Endothelial cell (in vitro differentiated cells): ENCODE results near the gene SYT6. TPM values are rescaled to one million over a fixed set of nuclear protein-coding genes. Genes with fewer than 3 reads are reported as not detected.

ENCODE experiments used
- DNase-seq: peaks from one replicate; pipeline ENCODE4 v3.0.0; 2021; ENCODE audit warnings: low spot score
- H3K27ac Mint-ChIP-seq: one replicate; pipeline ENCODE4 v1.8.0; 2021; ENCODE audit warnings: mixed read lengths, inconsistent platforms; ENCODE audit not compliant: unreplicated experiment
- H3K27me3 Mint-ChIP-seq: one replicate; pipeline ENCODE4 v1.8.0; 2021; ENCODE audit warnings: mild to moderate bottlenecking, moderate library complexity, mixed read lengths, inconsistent platforms; ENCODE audit not compliant: unreplicated experiment
- H3K36me3 Mint-ChIP-seq: one replicate; pipeline ENCODE4 v1.8.0; 2021; ENCODE audit warnings: mild to moderate bottlenecking, low read depth, mixed read lengths, inconsistent platforms; ENCODE audit not compliant: unreplicated experiment
- H3K4me1 Mint-ChIP-seq: one replicate; pipeline ENCODE4 v1.8.0; 2021; ENCODE audit warnings: mild to moderate bottlenecking, mixed read lengths, inconsistent platforms; ENCODE audit not compliant: unreplicated experiment
- H3K4me3 Mint-ChIP-seq: one replicate; pipeline ENCODE4 v1.8.0; 2021; ENCODE audit warnings: mild to moderate bottlenecking, mixed read lengths, inconsistent platforms; ENCODE audit not compliant: unreplicated experiment
- H3K9me3 Mint-ChIP-seq: one replicate; pipeline ENCODE4 v1.8.0; 2021; ENCODE audit warnings: mixed read lengths, inconsistent platforms; ENCODE audit not compliant: unreplicated experiment
- total RNA-seq: library from RNA; stranded (reverse); fragmentation: NEBNext Ultra II Directional; extraction: Animal tissue kit (Norgen Biotek cat#: 25700); gene quantifications from one replicate; pipeline ENCODE4 v1.2.1, GENCODE V29; 2021; ENCODE audit not compliant: unreplicated experiment
- TF ChIP-seq, protein P1 (sequence below): fragments of 200-600 bp; sonication (generic); IDR thresholded peaks from one replicate; pipeline ENCODE4 v1.5.0; 2021; ENCODE audit warnings: antibody characterized with exemption; ENCODE audit not compliant: unreplicated experiment

The SYT6 gene
- total RNA-seq, 1 donor from 2014 or later: 2.1 TPM

DNA sequence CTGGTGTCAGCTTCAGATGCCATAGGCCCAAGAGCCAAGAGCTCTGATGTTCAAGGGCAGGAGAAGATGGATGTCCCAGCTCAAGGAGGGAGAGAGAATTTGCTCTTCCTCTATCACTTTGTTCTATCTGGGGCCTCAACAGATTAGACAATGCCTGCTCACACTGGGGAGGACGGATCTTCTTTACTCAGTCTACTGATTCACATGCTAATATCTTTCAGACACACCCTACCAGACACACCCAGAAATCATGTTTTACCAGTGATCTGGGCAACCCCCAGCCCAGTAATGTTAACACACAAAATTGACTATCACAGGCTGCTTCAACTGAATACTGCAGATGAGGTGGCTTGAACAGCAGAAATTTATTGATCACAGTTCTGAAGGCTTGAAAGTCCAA lies 105.4 kb downstream of the SYT6 start:
- TF ChIP-seq, protein P1, sequence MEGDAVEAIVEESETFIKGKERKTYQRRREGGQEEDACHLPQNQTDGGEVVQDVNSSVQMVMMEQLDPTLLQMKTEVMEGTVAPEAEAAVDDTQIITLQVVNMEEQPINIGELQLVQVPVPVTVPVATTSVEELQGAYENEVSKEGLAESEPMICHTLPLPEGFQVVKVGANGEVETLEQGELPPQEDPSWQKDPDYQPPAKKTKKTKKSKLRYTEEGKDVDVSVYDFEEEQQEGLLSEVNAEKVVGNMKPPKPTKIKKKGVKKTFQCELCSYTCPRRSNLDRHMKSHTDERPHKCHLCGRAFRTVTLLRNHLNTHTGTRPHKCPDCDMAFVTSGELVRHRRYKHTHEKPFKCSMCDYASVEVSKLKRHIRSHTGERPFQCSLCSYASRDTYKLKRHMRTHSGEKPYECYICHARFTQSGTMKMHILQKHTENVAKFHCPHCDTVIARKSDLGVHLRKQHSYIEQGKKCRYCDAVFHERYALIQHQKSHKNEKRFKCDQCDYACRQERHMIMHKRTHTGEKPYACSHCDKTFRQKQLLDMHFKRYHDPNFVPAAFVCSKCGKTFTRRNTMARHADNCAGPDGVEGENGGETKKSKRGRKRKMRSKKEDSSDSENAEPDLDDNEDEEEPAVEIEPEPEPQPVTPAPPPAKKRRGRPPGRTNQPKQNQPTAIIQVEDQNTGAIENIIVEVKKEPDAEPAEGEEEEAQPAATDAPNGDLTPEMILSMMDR: no peak
- no peaks in the 10 kb centered on the region for H3K27me3 Mint-ChIP-seq
- no peaks in the 10 kb centered on the region for H3K9me3 Mint-ChIP-seq
- no peaks in the 10 kb centered on the region for H3K36me3 Mint-ChIP-seq
- DNase-seq: no peak
- no peak overlapping the region for H3K27ac Mint-ChIP-seq
- H3K4me1 Mint-ChIP-seq: peaks cover 6% of the 10 kb centered on the region
- H3K4me3 Mint-ChIP-seq: no peak overlapping the region

DNA sequence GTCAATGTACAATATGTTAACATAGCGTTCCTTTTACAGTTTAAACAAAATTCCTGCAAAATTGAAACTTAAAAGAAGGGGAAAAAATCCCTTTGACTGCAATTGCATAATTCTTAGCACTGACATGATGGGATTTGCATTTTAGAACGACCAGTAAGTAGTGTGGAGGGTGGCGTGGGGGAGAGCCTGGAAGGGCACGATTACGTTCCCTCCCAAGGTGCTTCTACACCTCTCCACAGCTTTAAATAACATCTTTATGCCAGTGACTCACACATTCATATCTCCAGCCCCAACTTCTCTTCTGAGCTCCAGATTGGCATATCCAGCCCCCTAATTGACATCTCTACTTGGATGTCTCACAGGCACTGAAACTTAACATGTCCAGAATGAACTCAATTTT lies 110.1 kb downstream of the SYT6 start:
- Mint-ChIP-seq H3K9me3 (no peaks in the 10 kb centered on the region), H3K4me3 (no peak overlapping the region), H3K27ac (no peak overlapping the region), H3K4me1 (no peaks in the 10 kb centered on the region), H3K27me3 (no peaks in the 10 kb centered on the region), H3K36me3 (no peaks in the 10 kb centered on the region)
- no peak for DNase-seq
- TF ChIP-seq, protein P1: no peak

DNA sequence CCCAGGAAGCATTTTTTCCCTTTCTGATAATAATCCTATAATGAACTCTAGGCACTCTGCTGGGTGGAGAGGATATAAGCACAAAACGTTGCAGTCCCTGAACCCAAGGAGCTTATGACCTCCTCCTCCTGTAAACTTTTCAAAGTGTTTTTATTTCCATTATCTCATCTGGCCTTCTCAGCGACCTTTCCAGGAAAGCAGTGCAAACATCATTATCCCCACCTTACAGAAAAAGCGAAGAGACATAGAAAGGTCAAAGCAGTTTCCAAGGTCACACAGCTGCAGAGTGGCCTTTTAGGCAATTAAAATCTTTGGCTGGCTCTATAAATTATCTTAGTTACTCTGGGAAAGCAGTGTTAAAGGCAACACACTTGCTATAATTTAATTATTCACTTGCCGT lies 110.6 kb downstream of the SYT6 start:
- H3K36me3 Mint-ChIP-seq: no peaks in the 10 kb centered on the region

DNA sequence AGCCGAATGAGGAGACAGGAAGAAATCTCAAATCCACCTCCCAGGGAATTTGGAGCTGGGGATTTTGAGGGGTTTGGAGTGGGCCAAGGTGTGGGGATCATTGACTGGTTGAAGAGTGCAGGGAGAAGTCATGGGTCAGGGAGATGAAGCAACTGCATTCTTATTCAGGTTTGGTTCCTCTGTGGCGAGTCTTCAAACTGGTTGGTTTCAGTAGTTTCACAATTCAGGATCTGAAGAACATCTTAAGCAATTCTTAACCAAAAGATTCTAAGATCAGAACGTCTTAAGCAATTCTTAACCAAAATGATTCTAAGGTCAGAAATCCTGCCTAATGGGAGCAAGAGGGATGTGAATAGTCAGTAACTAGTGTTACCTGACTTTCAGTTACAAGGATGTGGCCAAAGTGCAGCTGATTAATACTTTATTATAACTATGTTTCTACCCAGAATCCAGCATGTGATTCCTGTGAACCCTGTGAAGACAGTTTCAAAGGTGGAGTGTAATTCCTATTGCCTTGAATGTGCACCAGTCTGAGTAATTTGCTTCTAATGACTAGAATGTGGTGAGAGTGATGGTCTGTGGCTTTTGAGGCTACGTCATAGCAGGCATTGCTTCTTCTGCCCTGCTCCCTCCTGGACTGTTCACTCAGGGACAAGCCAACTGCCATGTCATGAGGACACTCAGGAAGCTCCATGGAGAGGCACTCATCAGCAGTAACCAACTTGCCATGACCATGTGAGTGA lies 113.2 kb downstream of the SYT6 start:
- no peak for DNase-seq
- TF ChIP-seq, protein P1: no peak
- no peaks in the 10 kb centered on the region for H3K9me3 Mint-ChIP-seq
- H3K27ac Mint-ChIP-seq: no peak overlapping the region
- no peak overlapping the region for H3K4me3 Mint-ChIP-seq
- H3K36me3 Mint-ChIP-seq: no peaks in the 10 kb centered on the region
- H3K27me3 Mint-ChIP-seq: peaks cover 3% of the 10 kb centered on the region
- no peaks in the 10 kb centered on the region for H3K4me1 Mint-ChIP-seq

More for the DNA sequence above, 110.6 kb downstream of the SYT6 start:
- DNase-seq: no peak
- H3K27ac Mint-ChIP-seq: no peak overlapping the region
- no peaks in the 10 kb centered on the region for H3K9me3 Mint-ChIP-seq
- no peak overlapping the region for H3K4me3 Mint-ChIP-seq
- H3K4me1 Mint-ChIP-seq: no peaks in the 10 kb centered on the region
- TF ChIP-seq, protein P1: no peak
- H3K27me3 Mint-ChIP-seq: no peaks in the 10 kb centered on the region

Other genes starting within 250 kb of the SYT6 start
- gene AP4B1, start 249.1 kb downstream of the SYT6 start, total RNA-seq: 28.4 TPM
- gene DCLRE1B, start 248.5 kb downstream of the SYT6 start, total RNA-seq: 11.8 TPM
- 56.6 TPM for gene HIPK1, start 224.5 kb downstream of the SYT6 start, total RNA-seq
- 130 TPM for gene OLFML3, start 174.4 kb downstream of the SYT6 start, total RNA-seq